Embryonic facial prominence (tissue), 1 donor: ENCODE measurements around the gene COMMD7.
"Not testable (repeated sequence)": the region's sequence is repeated elsewhere in the genome, so short reads cannot be mapped to it uniquely, and the experiment has no call there.

Experiments used
- DNase-seq: peaks from one replicate; pipeline ENCODE4 v3.0.0-alpha.2; 2016; ENCODE audit errors: extremely low spot score

The COMMD7 gene

GRCh38 chr20:32765230-32765875, 22.1 kb upstream of the COMMD7 start:
- not testable (repeated sequence) for DNase-seq

GRCh38 chr20:32764005-32764960, 21.0 kb upstream of the COMMD7 start:
- no peak for DNase-seq

GRCh38 chr20:32763202-32764004, 20.1 kb upstream of the COMMD7 start:
- no peak for DNase-seq

GRCh38 chr20:32762754-32763201, 19.5 kb upstream of the COMMD7 start:
- DNase-seq: no peak

GRCh38 chr20:32761831-32762753, 18.8 kb upstream of the COMMD7 start, which contains the start of gene DNMT3B:
TSS of gene DNMT3B (plus strand) at chr20:32762385. CDS start at chr20:32780324, 17,939 bp downstream.
- no peak for DNase-seq

- no peak for DNase-seq
Observed at GRCh38 chr20:32761417-32761830, 18.2 kb upstream of the COMMD7 start.

GRCh38 chr20:32756156-32756555, 12.9 kb upstream of the COMMD7 start:
- no peak for DNase-seq

GRCh38 chr20:32753731-32754130, 10.5 kb upstream of the COMMD7 start:
- DNase-seq: no peak

- no peak for DNase-seq
Observed at GRCh38 chr20:32752458-32753250, 9.4 kb upstream of the COMMD7 start.

- DNase-seq: no peak
Observed at GRCh38 chr20:32751702-32752457, 8.6 kb upstream of the COMMD7 start.

- no peak for DNase-seq
Observed at GRCh38 chr20:32751293-32751692, 8.0 kb upstream of the COMMD7 start.

GRCh38 chr20:32749914-32750637, 6.8 kb upstream of the COMMD7 start:
- no peak for DNase-seq

- DNase-seq: no peak
Observed at GRCh38 chr20:32742322-32743236, 688 bp downstream of the COMMD7 start.

GRCh38 chr20:32741151-32741550, 2.1 kb downstream of the COMMD7 start:
- no peak for DNase-seq

GRCh38 chr20:32737371-32738223, 5.7 kb downstream of the COMMD7 start:
- no peak for DNase-seq

GRCh38 chr20:32731882-32732266, 11.4 kb downstream of the COMMD7 start:
- DNase-seq: no peak

- not testable (repeated sequence) for DNase-seq
Observed at GRCh38 chr20:32729334-32729733, 13.9 kb downstream of the COMMD7 start.
